Ramos (cell line): ENCODE measurements around the gene PABPC1L2B.
"Not testable (repeated sequence)": the region's sequence is repeated elsewhere in the genome, so short reads cannot be mapped to it uniquely, and the experiment has no call there.

ENCODE experiments used
- in situ Hi-C: fragments of 300-500 bp; cut with MboI; formaldehyde crosslinking; loops from one replicate; pipeline ENCODE4 v1.14.3; 2022; ENCODE audit warnings: low sequenced_read_pairs; ENCODE audit not compliant: unreplicated experiment

Gene PABPC1L2B

DNA sequence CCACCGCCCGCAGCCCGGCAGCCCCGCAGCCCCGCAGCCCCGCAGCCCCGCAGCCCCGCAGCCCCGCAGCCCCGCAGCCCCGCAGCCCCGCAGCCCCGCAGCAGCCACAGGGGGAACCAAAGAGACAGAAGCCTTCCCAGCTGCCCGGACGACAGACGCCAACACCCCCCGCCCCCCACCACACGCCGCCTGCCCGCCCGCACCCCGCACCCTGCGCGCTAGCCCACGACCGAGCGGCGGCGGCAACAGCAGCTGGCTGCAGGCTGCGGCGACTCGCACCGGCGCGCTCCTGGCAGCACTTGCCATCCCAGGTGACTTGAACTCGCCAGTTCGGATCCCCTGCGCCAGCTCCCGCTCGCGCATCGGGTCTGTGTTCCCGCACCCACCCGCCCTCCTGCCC lies at the start of gene PABPC1L2B:
Gene PABPC1L2B, plus strand, starts transcription at position 207 of the 400 bp plus-strand sequence. CDS start 704 bp downstream, outside the sequence.
- in situ Hi-C loops: not testable (repeated sequence)

GRCh38 chrX:72959971-72960370 lies 42.8 kb upstream of the PABPC1L2B start:
- in situ Hi-C loops: not testable (repeated sequence)

GRCh38 chrX:72971859-72972258 lies 30.9 kb upstream of the PABPC1L2B start:
- in situ Hi-C loops: not testable (repeated sequence)

- in situ Hi-C loops: not testable (repeated sequence)
Measured at GRCh38 chrX:72974885-72975284, 27.9 kb upstream of the PABPC1L2B start.

- in situ Hi-C loops: not testable (repeated sequence)
Measured at GRCh38 chrX:72980894-72981469, 21.8 kb upstream of the PABPC1L2B start.

DNA sequence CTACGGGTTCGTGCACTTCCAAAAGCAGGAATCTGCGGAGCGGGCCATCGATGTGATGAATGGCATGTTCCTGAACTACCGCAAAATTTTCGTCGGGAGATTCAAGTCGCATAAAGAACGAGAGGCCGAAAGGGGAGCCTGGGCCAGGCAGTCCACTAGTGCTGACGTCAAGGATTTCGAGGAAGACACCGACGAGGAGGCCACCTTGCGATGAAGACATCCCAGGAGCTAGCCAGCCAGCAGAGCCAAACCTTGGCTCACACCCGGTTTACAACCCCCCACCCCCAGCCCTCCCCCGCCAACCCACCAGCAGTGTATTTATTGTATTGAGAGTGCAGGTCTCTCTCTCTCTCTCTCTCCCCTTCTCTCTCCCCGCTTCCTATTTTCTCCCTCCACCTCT lies 1.3 kb downstream of the PABPC1L2B start:
- in situ Hi-C loops: not testable (repeated sequence)

DNA sequence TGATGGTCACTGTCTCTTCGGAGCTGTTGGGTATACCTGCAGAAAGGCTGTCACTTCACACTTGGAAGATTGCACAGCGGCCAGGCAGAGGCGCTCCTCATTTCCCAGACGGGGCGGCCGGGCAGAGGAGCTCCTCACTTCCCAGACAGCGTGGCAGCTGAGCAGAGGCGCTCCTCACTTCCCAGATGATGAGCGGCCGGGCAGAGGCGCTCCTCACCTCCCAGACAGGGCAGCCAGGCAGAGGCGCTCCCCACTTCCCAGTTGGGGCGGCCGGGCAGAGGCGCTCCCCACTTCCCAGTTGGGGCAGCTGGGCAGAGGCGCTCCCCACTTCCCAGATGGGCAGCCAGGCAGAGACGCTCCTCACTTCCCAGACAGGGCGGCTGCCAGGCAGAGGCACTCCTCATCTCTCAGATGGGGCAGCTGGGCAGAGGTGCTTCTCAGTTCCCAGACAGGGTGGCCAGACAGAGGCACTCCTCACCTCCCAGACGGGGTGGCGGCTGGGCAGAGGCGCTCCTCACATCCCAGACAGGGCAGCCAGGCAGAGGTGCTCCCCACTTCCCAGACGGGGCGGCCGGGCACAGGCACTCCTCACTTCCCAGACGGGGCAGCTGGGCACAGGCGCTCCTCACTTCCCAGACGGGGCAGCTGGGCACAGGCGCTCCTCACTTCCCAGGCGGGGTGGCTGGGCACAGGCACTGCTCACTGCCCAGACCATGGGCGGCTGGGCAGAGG lies 18.8 kb downstream of the PABPC1L2B start:
- in situ Hi-C loops: no loop called here

DNA sequence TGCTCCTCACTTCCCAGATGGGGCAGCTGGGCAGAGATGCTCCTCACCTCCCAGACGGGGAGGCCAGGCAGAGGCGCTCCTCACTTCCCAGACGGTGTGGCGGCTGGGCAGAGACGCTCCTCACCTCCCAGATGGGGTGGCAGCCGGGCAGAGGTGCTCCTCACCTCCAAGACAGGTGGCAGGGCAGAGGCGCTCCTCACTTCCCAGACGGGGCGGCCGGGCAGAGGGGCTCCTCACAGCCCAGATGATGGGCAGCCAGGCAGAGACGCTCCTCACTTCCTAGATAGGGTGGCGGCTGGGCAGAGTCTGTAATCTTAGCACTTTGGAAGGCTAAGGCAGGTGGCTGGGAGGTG lies 19.3 kb downstream of the PABPC1L2B start:
- in situ Hi-C loops: not testable (repeated sequence)

GRCh38 chrX:73028876-73029275 lies 26.1 kb downstream of the PABPC1L2B start:
- in situ Hi-C loops: no loop called here
